CD4-positive, alpha-beta T cell treated with Interleukin-10 for 1 hour (primary cell): ENCODE data around the gene MRTFA.
A peak's percentile ranks its signal among the peaks of the same experiment; 100 is the strongest.

Experiments
- DNase-seq: peaks from one replicate; pipeline ENCODE4 v3.0.0-alpha.2; 2020

The MRTFA gene

DNA sequence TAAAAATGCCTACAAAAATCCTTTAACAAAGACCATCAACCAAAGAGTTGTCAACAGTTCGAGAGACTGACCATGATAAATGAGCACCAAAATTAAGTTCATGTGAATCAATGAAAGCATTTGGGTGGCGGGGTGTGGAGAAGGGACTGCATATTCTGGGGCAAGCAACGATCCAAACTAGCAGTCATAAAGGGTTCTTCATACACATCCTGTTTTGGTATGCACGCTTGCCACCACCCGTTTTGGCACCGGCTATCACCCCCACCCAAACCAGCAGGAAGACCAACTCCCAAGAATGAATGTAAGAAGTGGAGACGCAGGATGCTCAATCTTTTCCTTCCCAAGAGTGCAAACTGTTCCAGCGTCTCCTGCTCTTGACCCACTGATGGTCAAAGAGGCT lies 185.3 kb downstream of the MRTFA start:
- DNase-seq, result peak; percentile 26

GRCh38 chr22:40450616-40451015 lies 185.9 kb downstream of the MRTFA start:
- no peak for DNase-seq

DNA sequence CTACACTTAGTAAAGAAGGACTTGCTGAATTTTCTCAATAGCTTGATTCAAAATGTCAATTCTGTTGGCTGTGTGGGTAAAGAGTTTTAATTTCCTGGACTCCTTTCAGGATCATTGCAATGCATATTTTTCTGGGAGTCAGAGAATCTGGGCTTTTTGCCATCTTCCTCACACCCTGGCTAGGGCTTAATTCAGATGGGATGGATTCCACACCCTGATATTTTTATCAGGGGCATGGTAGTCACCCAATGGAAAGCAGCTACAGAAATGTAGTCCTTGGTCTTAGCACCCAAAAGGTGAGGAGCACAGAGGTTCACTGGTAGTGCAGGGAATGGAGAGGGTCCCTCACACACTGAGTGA lies 186.9 kb downstream of the MRTFA start:
- no peak for DNase-seq

GRCh38 chr22:40446203-40446602 lies 190.3 kb downstream of the MRTFA start:
- no peak for DNase-seq

DNA sequence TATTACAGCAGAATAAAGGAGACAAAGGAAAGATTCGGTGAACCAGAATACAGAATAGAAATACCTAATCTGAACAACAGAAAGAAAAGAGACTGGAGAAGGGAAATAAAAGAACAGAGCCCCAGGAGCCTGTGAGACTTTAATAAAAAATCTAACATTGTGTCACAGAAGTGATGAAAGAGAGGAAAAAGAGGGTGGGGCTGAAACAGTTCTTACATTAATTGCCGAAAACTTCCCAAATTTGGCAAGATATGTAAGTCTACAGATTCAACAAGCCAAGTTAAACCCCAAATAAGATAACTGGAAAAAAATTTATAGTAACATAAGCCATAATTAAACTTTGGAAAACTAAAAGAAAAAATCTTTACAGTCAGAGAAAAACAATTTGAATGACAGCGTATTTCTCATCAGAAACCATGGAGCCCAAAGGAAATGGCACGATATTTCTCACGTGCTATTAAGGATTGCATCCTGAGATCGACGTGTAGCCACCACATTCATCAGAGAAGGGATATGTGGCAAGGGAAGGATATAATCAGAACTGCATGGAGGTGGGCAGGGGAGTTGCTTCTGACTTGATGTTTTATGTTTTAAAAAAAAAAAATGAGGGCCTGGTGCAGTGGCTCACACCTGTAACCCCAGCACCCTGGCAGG lies 192.2 kb downstream of the MRTFA start:
- no peak for DNase-seq

GRCh38 chr22:40443732-40444131 lies 192.8 kb downstream of the MRTFA start:
- no peak for DNase-seq

- DNase-seq, result no peak
Observed at GRCh38 chr22:40441761-40442390, 194.6 kb downstream of the MRTFA start.

DNA sequence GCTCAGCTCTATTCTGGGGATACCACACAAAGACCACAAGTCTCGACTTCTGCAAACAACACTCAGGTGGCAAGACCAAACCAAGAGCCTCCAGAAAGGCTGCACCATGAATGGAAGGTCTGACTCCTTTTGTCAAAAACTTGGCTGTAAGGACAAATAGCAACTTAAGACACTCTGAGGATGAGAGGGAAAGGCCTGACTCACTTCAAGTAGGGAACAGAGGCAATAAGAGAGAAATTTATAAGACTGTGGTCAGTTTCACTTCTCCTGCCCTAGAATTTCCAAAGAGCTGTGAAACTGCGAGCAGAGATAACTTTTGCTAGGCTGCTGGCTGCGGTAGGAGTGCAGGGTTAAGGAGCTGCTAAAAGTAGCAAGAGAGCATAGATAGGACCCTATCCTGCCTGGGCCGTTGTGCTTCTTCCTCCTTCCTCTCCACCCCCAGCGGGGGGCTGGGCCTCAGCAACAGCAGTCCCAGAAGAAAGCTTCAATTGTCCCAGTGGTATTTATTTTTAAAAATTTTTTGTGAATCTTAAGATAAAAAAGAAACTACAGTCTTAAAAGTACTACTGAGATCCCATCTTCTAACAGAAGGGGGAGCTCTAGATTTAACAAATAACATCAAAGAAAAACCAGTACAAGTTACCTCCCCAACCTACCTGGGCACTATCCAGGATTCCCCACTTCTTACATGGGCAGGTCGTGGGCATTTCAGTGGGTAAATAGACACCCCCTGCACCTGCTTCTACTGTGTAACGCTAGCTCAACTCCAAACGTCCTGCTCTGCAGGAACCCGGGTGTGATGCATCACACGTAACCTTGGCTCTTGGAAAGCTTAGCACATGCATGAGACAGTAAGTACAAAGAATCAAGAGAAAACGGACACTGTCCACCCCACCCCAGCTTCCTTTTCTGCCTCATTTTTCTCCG lies 199.8 kb downstream of the MRTFA start:
- DNase-seq, result peak; percentile 71

GRCh38 chr22:40434745-40435144 lies 201.8 kb downstream of the MRTFA start:
- DNase-seq, result no peak

DNA sequence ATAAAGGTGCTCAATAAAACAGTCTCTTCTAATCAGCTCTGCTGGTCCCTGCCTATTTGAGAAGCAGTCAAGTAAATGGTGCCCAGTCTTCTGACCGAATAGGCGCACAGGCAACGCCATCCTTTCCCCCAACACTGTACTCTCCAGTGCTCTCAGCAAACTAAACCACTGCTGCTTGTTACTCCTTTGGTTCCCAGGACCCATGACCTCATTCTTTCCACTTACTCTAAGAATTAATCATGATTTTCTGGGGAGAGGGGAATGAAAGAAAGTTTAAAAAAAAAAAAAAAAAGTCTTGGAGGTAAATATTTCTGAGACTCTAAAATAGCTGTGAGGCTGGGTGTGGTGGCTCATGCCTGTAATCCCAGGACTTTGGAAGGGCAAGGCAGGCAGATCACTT lies 202.4 kb downstream of the MRTFA start:
- no peak for DNase-seq

DNA sequence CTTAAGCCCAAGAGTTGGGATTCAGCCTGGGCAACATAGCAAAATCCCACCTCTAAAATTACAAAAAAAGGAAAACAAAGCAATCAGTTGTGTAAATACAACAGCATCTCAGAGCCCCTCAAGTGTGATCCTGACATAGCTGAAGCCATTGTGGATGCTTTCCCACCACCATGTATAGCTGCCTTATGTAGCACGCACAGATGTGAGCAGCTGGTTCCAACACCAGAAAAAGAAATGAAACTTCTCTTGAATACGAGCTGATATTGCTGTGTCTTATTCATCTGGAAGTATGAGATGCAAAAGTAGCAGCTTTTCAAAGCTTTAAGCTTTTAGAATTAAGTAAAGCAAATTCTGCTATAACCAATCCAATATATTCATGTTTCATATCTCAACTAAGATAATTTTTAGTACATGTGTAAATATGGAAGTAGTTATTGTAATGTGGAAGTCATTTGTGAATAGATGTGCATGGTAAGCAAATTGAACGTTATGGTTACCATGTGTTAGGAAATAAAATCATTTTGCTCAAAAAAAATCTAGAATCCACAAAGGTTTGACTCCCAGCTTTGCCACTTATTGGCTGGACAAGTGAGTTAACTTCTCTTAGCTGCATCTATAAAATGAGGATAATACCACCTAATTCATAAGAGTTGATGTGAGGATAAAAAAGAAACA lies 203.0 kb downstream of the MRTFA start:
- DNase-seq, result no peak

- no peak for DNase-seq
Observed at GRCh38 chr22:40432625-40433024, 203.9 kb downstream of the MRTFA start.

DNA sequence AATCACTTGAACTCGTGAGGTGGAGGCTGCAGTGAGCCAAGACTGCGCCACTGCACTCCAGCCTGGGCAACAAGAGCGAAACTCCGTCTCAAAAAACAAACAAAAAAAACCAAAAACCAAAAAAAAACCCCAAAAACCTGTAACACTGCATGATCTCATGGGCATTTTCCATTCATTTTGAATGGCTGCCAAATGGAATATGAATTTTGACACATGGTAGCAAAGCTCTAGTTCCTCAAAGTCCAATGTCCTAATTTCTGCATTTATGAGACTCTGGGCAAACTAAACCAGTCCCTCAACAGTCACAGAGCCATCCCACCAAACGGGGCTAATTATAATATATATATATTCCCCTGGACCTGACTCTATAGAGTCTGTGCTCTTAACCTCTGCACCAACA lies 204.4 kb downstream of the MRTFA start:
- no peak for DNase-seq

GRCh38 chr22:40430991-40431390 lies 205.5 kb downstream of the MRTFA start:
- DNase-seq, result no peak

DNA sequence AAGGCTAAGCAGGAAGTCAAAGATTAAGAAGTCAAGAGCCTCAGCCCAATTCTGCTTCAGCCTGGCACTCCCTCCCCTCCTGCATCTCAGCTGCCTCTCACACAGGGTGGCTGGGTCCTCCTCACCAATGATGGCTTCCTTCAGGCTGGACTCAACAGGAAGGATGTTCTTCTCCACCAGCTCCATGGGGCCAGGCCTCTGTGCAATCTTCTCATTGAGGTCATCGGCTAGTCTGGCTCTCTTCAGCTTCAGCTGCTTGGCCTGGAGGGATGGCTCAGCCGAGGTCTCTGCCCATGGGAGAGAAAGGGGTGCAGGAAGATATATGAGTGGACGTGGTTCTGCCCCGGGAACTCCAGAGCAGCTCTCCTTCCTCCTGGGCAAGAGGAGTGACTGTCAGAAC lies 207.0 kb downstream of the MRTFA start:
- DNase-seq, result no peak

GRCh38 chr22:40428796-40429195 lies 207.7 kb downstream of the MRTFA start:
- DNase-seq, result no peak

- no peak for DNase-seq
Observed at GRCh38 chr22:40426594-40427333, 209.8 kb downstream of the MRTFA start.

GRCh38 chr22:40425082-40425481 lies 211.4 kb downstream of the MRTFA start:
- no peak for DNase-seq

- no peak for DNase-seq
Observed at GRCh38 chr22:40423882-40424640, 212.5 kb downstream of the MRTFA start.

GRCh38 chr22:40423310-40423688 lies 213.2 kb downstream of the MRTFA start:
- no peak for DNase-seq

DNA sequence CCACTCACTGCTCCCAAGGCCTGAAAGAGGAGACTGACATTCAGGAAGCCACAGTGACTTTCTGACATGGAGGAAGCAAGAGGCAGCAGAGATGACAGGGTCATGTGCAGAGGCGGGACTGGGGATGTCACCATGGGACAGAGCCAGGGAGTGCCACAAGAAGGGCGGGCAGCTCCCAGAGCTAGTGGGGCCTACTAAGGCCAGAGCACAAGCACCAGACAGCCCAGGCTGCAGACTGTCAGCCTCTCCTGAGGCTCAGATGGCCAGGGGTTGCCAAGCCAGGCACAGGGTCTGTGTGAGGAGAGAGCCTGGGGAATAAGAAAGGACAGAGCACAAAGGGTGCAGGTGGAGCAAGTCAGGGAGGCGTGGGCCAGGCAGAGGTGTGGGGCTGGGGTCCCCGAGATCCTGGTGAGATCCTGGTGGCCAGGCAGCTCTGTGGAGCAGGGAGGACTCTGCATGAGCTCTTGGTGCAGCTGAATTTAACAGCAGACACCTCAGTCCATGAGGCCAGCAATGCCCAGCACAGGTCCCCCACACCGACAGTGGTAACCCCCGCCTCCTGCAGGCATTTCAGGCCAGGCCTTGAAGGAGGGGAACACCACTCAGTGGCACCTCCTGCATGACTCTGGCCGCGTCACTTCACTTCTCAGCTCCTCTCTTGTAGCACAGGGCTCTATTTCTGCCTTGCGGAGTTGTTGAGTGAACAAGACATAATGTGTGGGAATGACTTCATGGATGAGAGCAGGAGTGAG lies 213.8 kb downstream of the MRTFA start:
- DNase-seq, result no peak
